Upper lobe of right lung (tissue), 1 donor: Measurements from ENCODE around the gene MLIP. TPM values are rescaled to one million over a fixed set of nuclear protein-coding genes. Genes with fewer than 3 reads are reported as not detected.

Source experiments
- ATAC-seq: fragments of 200-7000 bp; cut with Tn5 transposase; one replicate; pipeline ENCODE4 v1.9.1; 2020; ENCODE audit warnings: mild to moderate bottlenecking, moderate library complexity
- DNase-seq: peaks from one replicate; pipeline ENCODE4 v3.0.0-alpha.2; 2020
- H3K27ac ChIP-seq: fragments of 200-600 bp; one replicate; pipeline ENCODE4 v1.8.0; 2022
- H3K27me3 ChIP-seq: fragments of 200-600 bp; one replicate; pipeline ENCODE4 v1.8.0; 2022; ENCODE audit warnings: mild to moderate bottlenecking
- H3K36me3 ChIP-seq: fragments of 200-600 bp; one replicate; pipeline ENCODE4 v1.8.0; 2022
- H3K4me1 ChIP-seq: fragments of 200-600 bp; one replicate; pipeline ENCODE4 v1.8.0; 2022
- H3K4me3 ChIP-seq: fragments of 200-600 bp; one replicate; pipeline ENCODE4 v1.8.0; 2022; ENCODE audit warnings: mild to moderate bottlenecking
- H3K9me3 ChIP-seq: fragments of 200-600 bp; one replicate; pipeline ENCODE4 v1.8.0; 2022
- intact Hi-C: fragments of 100-400 bp; cut with DNase I; formaldehyde crosslinking; loops from one replicate; pipeline ENCODE4 v1.11.0; 2022
- total RNA-seq: library from RNA; stranded (reverse); fragmentation: NEBNext Ultra II Directional; extraction: Animal tissue kit (Norgen Biotek cat#: 25700); gene quantifications from one replicate; pipeline ENCODE4 v1.2.1, GENCODE V29; 2021
- TF ChIP-seq, protein P1 (sequence below): fragments of 200-600 bp; IDR thresholded peaks from one replicate; pipeline ENCODE4 v1.8.0; 2022; ENCODE audit warnings: antibody characterized with exemption
- donor health status: DM: no; HTN: yes; CAD: no; lungs with severe emphysema.

MLIP gene
- total RNA-seq, 1 donor from 2014 or later, result 0.20 TPM

DNA sequence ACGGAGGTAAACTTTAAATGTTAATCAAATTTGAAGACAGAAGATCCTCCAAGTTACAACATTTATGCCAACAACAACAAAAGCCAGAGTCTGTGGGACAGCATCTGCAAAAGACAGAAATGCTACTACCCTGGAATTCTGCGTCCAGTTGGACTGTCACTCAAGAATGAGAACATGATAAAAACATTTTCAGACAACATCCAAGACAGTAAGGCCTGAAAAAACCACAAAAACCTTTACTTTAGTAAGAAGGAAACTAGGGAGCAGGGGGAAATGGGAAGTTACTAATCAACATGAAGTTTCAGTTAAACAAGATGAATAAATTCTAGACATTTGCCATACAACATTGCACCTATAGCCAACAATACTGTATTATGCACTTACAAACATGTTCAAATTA is 77.6 kb downstream of the MLIP start:
- DNase-seq, result no peak
- no peaks in the 10 kb centered on the region for H3K27me3 ChIP-seq
- H3K4me3 ChIP-seq, result no peak overlapping the region
- intact Hi-C loops, result no loop called here
- no peaks in the 10 kb centered on the region for H3K36me3 ChIP-seq
- H3K27ac ChIP-seq, result no peak overlapping the region
- no peaks in the 10 kb centered on the region for H3K4me1 ChIP-seq
- peak; percentile 58 for ATAC-seq
- no peaks in the 10 kb centered on the region for H3K9me3 ChIP-seq
- TF ChIP-seq, protein P1, sequence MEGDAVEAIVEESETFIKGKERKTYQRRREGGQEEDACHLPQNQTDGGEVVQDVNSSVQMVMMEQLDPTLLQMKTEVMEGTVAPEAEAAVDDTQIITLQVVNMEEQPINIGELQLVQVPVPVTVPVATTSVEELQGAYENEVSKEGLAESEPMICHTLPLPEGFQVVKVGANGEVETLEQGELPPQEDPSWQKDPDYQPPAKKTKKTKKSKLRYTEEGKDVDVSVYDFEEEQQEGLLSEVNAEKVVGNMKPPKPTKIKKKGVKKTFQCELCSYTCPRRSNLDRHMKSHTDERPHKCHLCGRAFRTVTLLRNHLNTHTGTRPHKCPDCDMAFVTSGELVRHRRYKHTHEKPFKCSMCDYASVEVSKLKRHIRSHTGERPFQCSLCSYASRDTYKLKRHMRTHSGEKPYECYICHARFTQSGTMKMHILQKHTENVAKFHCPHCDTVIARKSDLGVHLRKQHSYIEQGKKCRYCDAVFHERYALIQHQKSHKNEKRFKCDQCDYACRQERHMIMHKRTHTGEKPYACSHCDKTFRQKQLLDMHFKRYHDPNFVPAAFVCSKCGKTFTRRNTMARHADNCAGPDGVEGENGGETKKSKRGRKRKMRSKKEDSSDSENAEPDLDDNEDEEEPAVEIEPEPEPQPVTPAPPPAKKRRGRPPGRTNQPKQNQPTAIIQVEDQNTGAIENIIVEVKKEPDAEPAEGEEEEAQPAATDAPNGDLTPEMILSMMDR, result no peak

DNA sequence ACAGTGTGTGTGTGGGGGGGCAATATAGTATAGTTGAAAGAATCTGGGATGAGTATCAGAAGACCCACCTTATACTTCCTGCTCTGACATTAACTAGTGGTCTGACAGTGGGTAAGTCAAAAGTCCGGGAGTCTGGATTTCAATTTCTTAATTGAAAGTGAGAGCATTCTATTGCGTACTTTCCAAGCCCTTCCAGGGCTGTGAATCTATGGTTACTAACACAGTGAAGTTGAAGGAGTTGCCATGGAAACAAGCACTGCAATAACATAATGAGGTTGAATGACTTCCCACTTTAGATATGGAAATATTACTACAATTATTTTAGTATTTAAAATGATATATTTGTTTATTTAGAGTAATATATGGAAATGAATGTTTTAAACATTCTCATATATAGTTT is 80.2 kb downstream of the MLIP start:
- no peaks in the 10 kb centered on the region for H3K9me3 ChIP-seq
- intact Hi-C loops, result no loop called here
- TF ChIP-seq, protein P1, result no peak
- H3K36me3 ChIP-seq, result no peaks in the 10 kb centered on the region
- no peak overlapping the region for H3K4me3 ChIP-seq
- DNase-seq, result no peak
- peak; percentile 77 for ATAC-seq
- no peaks in the 10 kb centered on the region for H3K27me3 ChIP-seq
- H3K4me1 ChIP-seq, result no peaks in the 10 kb centered on the region
- no peak overlapping the region for H3K27ac ChIP-seq

DNA sequence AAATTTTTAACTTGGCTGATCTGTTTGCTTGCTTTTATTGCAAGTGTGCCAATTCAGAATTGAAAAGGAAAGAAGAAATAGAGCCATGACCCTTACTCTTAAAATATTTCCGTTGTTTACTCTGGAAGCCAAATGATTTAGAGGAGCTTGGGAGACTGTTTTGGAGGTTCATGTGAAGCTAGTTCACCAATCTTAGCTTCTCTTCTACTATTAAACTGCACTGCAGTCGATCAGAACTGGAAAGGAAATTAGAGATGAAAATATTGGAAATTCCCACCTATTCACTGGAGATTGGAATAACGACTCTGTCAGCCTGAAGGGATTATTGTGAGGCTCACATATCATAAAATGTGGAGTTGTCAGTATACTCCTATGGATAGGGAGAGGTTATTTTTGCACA is 81.8 kb downstream of the MLIP start:
- TF ChIP-seq, protein P1, result no peak
- intact Hi-C loops, result no loop called here
- Histone ChIP-seq H3K4me3 (no peak overlapping the region), H3K27ac (no peak overlapping the region), H3K27me3 (no peaks in the 10 kb centered on the region), H3K36me3 (no peaks in the 10 kb centered on the region), H3K9me3 (no peaks in the 10 kb centered on the region), H3K4me1 (no peaks in the 10 kb centered on the region)
- ATAC-seq (no peak), DNase-seq (no peak)

DNA sequence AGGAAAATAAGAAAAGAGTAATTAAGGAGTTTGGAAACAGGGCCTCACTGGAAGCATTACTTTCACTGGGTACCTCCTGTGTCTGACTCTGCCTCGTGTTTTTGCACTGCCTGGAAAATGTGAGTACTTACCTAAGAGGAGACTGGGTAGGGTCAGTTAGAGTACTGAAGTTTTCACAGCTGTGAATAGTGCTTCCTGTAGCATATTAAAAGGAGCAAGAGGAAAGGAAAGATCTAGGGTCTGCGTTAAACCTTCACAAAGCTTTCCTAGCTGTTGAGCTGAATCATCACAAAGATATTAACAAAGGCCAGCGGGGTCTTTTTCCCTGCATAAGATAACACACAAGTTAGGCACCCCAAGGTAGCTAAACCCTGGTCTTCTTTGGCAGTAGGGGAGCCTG is 82.3 kb downstream of the MLIP start:
- DNase-seq (no peak), ATAC-seq (no peak)
- Histone ChIP-seq H3K27me3 (no peaks in the 10 kb centered on the region), H3K4me1 (no peaks in the 10 kb centered on the region), H3K4me3 (no peak overlapping the region), H3K27ac (no peak overlapping the region), H3K9me3 (no peaks in the 10 kb centered on the region), H3K36me3 (no peaks in the 10 kb centered on the region)
- intact Hi-C loops, result no loop called here
- TF ChIP-seq, protein P1, result no peak

DNA sequence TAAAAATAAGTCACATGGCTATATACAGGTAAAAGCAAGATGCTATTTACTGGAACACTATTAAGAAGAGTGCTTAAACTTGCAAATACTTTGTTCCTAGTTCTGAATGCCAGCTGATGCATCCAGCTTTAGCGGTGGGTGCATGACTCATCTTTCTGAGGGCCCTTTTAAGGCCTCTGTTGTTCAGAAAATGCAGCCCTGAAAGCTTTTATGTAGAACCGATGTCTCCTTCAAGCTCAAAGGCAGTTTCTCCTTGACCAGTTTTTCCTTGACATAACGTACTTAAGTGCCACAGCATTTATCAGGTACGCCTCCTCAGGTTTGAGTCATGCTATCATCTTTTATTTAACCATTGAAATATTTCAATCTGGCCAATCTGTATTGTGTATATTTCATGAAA is 82.8 kb downstream of the MLIP start:
- ATAC-seq (peak; percentile 61), DNase-seq (no peak)
- TF ChIP-seq, protein P1, result no peak
- Histone ChIP-seq H3K4me1 (no peaks in the 10 kb centered on the region), H3K4me3 (no peak overlapping the region), H3K27ac (no peak overlapping the region), H3K27me3 (no peaks in the 10 kb centered on the region), H3K9me3 (no peaks in the 10 kb centered on the region), H3K36me3 (no peaks in the 10 kb centered on the region)
- intact Hi-C loops, result no loop called here

DNA sequence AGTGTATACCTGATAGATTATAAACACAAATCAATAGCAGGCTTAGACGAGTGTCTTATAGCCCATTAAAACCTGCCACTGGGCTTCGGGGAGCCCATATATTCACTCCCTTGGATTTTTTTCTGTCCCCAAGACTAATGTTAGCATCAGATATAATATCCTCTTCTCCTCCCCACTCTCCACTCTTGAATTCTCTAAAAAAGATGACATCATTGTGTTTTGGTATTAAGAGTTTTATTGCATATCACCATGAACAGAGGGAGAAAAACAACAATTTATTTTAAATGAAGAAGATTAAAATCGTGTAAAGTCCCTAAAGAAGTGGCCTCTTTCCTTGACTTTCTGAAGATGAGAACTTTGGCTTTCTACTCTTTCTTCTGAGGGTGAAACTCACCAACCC is 84.4 kb downstream of the MLIP start:
- intact Hi-C loops, result no loop called here
- TF ChIP-seq, protein P1, result no peak
- no peak for ATAC-seq

More for the DNA sequence above, 84.4 kb downstream of the MLIP start:
- no peak for DNase-seq
- Histone ChIP-seq H3K27me3 (no peaks in the 10 kb centered on the region), H3K36me3 (no peaks in the 10 kb centered on the region), H3K27ac (no peak overlapping the region), H3K4me3 (no peak overlapping the region), H3K4me1 (no peaks in the 10 kb centered on the region), H3K9me3 (no peaks in the 10 kb centered on the region)
